ENCODE measurements around the gene ERBB4.
A peak's percentile ranks its signal among the peaks of the same experiment; 100 is the strongest.

ERBB4 gene

DNA sequence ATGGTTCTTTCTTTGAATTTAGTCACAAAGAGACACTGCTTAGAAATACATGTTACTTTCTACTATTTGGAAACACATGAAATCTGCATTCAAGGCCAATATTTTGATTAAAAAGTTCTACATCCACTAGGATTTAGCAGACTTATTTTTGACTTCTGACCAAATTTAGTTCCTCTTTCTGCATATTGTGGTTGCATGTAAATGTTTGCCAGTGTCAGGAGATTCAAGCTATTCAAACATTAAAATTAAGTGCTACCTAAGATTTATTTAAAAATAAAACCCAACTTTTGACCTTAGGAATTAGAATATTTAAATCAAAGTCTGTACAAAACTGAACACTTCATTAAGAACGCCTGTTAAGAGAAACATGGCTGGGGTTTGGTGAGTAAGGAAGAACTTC, 1091.1 kb downstream of the ERBB4 start:
- TF ChIP-seq GATA3 (IDR thresholded peaks at IDR 0.05; ENCODE audit: low read depth, low read length), result no peak
- TF ChIP-seq GATA2 (IDR thresholded peaks at IDR 0.05; ENCODE audit: low read depth, low read length), result no peak

DNA sequence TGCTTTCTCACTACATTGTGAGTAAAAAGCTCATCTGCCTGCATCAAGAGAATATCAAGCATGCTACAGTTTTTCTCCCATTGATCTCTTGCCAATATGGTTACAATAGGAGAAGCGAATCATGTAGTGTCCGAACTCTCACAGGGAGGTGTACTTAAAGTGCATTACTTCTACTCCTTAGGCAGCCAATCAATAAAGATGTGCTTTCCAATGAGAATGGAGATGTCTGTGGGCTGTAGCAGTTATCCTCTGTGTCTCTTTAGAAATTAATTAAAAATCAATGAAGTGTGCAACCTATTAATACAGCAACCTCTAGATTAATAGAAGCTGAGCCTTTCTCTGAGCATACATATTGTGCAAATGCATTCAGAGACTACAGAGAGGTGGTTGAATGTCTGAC, 1098.5 kb downstream of the ERBB4 start:
- TF ChIP-seq GATA2 (IDR thresholded peaks at IDR 0.05; ENCODE audit: low read depth, low read length) (no peak), GATA3 (IDR thresholded peaks at IDR 0.05; ENCODE audit: low read depth, low read length) (no peak)

DNA sequence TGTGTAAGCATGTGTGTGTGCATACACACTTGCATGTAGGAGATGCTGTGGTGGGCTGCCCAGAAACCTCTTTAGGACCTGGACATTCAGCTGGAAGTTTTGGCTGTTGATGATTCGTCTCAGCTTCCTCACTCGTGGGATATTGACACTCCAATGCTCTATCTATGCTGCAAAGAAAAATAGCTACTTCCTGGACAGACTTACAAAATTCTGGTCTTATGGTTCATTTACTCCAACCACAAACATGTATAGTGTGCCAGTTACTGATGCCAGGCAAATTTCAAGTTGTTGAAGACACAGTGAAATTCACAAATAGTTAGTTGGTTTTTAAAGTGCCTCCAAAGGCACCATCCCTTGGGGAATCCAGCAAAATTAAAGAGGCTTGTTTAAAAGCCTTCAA, 1099.6 kb downstream of the ERBB4 start:
- no peak for TF ChIP-seq GATA2 (IDR thresholded peaks at IDR 0.05; ENCODE audit: low read depth, low read length)
- no peak for TF ChIP-seq GATA3 (IDR thresholded peaks at IDR 0.05; ENCODE audit: low read depth, low read length)

DNA sequence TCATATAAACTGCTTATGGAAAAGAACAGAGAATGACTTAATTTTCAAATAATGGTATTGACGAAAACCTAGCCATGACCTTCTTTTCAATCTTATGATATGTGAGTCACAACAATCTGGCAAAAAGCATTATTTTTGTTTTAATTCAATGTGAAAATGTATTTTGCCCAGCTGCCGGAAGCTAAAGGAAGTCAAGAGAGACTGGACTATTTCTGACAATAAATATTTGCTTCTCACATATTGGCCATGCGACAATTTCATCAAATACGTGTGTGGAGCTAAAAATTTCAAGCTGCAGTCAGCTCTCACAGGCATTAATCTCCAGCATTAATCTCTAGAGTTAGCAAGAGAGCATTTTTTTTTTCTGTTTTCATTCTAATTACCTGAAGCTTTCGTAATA, 1101.2 kb downstream of the ERBB4 start:
- TF ChIP-seq GATA2 (IDR thresholded peaks at IDR 0.05; ENCODE audit: low read depth, low read length) (no peak), GATA3 (IDR thresholded peaks at IDR 0.05; ENCODE audit: low read depth, low read length) (no peak)

DNA sequence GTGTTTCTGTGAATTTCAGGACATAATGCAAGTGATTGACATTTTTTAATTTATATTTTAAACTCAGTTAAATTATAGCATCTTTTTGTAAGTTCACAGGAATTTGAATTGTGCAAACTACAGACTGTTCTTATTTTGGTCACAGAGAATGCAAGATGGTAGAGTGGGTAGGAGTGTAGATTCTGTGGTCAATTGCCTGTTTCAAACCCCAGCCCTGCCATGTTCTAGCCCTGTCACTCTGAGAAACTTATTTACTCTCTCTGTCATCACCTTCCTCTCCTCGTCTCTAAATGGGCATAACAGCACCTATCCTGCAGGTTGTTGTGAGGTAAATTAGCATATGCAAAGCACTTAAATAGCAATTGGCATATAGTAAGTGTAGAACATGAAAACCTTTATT, 1102.4 kb downstream of the ERBB4 start:
- TF ChIP-seq GATA2 (IDR thresholded peaks at IDR 0.05; ENCODE audit: low read depth, low read length), result no peak
- no peak for TF ChIP-seq GATA3 (IDR thresholded peaks at IDR 0.05; ENCODE audit: low read depth, low read length)

DNA sequence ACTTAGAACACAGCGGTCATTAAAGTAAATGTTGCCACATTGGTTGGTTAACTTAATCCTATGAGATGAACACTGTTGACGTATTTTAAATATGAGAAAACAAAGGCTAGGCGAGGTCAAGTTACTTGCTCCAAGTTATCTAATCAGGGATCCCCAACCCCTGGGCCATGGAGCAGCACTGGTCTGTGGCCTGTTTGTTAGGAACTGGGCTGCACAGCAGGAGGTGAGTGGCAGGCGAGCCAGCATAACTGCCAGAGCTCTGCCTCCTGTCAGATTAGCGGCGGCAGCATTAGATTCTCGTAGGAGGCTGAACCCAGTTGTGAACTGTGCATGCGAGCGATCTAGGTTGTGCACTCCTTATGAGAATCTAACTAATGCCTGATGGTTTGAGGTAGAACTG, 1103.3 kb downstream of the ERBB4 start:
- TF ChIP-seq GATA3 (IDR thresholded peaks at IDR 0.05; ENCODE audit: low read depth, low read length), result no peak
- no peak for TF ChIP-seq GATA2 (IDR thresholded peaks at IDR 0.05; ENCODE audit: low read depth, low read length)

DNA sequence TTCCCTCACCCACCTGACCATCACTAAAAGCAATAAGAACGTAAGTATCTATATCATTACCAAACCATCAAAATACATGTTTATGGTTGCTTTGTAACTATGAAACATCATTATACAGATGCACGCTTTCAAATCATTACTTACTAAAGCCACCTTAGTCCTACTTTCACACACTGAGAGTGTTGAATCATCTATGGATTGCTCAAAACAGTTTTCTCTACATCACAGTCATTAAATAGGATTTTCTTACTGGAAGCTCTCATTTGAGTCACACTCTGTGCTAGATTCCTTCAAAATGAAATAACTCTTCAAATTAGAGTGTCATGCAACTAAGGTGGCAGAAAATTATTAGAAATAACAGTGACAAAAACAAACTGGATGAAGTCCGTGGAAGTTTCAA, 1103.8 kb downstream of the ERBB4 start:
- no peak for TF ChIP-seq GATA3 (IDR thresholded peaks at IDR 0.05; ENCODE audit: low read depth, low read length)
- TF ChIP-seq GATA2 (IDR thresholded peaks at IDR 0.05; ENCODE audit: low read depth, low read length), result no peak

DNA sequence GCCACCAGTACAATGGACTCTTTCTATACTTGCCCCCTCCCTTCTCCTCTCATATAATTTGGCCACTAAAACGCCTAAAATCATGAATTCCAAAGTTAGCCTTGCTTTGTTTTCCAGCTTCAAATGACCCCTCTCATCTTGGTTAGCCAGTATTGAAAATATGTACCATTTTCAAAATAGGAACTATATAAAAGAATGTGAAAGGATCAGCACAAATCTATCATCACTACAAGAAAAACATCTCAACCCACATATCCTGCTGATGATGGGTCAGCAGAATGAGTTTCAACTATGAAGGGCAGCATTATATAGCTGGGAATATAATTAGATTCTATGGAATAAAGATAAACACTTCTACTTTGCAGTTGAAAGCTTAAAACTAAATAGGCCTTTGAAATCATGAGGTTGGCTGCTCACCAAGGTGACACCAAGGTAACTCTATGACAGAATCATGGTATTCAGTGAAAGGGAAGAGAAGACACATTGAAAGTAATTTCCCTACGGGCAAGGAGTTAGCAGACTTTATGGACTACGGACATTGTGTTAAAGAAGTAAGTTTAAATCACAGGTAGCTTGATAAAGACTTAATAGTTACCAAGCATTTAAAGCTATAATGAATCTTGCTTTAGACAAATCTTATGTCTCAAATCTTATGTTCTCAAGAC, 1109.2 kb downstream of the ERBB4 start:
- TF ChIP-seq GATA3 (IDR thresholded peaks at IDR 0.05; ENCODE audit: low read depth, low read length) (no peak), GATA2 (IDR thresholded peaks at IDR 0.05; ENCODE audit: low read depth, low read length) (no peak)

DNA sequence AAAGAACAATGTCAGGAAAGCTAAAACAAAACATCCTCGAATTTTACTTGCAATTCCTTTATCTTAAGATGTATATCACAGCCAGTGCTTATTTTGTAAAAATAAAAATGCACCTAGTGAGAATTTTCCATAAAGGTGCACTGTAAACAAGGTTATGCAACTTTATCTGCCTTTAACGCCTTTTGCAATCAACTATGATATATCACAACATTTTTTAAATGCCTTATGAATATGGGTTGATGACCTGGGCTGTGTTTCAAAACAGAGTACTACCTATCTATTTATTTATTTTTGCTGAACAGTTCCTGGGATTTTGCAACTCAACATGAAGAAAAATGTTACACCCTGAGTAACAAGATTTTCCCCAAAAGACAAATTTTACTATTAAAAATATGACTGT, 1112.4 kb downstream of the ERBB4 start:
- no peak for TF ChIP-seq GATA3 (IDR thresholded peaks at IDR 0.05; ENCODE audit: low read depth, low read length)
- TF ChIP-seq GATA2 (IDR thresholded peaks at IDR 0.05; ENCODE audit: low read depth, low read length), result no peak

DNA sequence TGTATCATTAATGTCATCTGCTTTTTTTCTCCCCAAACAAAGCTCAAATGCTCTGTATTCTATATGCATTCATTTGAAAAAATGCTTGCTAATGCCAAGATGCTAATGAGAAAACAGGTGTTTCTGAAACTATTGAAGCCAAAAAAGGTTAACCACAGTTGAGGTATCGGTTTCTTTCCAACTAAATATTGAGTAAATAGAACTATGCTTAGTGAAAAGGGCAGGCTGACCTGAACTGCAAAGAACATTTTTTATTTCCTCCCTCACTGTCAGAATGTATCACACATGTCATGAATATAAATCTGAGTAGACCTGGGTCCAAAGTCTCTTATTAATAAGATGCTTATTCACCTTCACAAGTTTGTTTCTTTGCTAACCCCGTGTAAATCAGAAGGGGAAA, 1115.6 kb downstream of the ERBB4 start:
- no peak for TF ChIP-seq GATA3 (IDR thresholded peaks at IDR 0.05; ENCODE audit: low read depth, low read length)
- TF ChIP-seq GATA2 (IDR thresholded peaks at IDR 0.05; ENCODE audit: low read depth, low read length), result no peak

DNA sequence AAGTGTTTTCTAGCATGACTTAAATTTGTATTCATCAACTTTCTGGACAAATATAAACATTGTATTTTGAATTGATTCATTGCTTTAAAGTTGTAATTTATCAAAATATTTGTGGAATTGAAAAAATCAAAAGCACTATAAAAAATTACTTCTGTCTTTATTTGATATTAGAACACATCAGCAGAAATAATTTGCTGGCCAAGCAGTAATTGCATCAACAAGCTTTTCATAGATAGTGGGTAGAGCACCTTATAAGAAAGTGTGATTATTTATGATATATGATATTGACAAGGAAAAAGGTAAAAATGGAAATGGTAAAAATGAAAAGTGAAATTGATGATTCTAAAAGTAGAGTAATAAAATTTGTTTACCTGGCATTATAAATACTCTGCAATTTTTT, 1121.1 kb downstream of the ERBB4 start:
- TF ChIP-seq GATA3 (IDR thresholded peaks at IDR 0.05; ENCODE audit: low read depth, low read length) (no peak), GATA2 (IDR thresholded peaks at IDR 0.05; ENCODE audit: low read depth, low read length) (no peak)

DNA sequence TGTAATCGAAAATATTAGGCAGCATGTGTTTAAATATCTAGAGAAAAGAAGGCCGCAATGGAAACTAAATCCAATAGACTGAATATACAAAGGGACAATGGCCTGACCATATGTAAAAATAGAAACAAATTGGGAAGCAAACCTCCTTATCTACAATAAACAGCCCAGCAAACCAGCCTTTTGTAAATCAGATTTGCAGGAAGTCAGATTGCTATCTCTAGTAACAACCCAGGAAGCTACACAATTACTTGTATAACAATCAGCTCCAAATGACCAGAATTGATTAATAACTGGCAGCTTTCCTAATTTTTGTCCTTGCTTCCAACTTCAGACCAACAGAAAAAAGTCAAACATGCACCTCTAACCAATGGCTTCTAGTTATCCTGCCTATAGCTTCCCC, 1122.2 kb downstream of the ERBB4 start:
- TF ChIP-seq GATA2 (IDR thresholded peaks at IDR 0.05; ENCODE audit: low read depth, low read length) (peak; percentile 39; the same call in 1 of the 2 replicates), GATA3 (IDR thresholded peaks at IDR 0.05; ENCODE audit: low read depth, low read length) (peak; percentile 65)

DNA sequence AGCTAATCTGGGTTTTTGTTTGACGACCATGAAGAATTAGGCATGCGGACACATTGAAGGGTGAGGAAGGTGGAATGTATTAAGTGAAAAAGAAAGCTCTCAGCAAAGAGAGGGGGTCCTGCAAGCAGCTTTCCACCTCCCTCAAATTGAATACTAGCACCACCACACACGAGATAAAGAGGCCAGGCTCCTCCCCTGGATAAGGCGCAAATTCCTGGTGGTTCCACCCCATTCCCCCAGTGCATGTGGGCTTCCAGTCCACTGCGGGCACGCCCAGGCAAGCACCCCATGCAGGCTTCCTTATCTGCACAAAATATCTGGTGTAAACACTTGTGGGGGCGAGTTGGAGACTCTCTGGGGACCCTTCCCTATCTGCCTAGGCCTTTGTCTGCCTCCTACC, 1124.9 kb downstream of the ERBB4 start:
- TF ChIP-seq GATA2 (IDR thresholded peaks at IDR 0.05; ENCODE audit: low read depth, low read length) (no peak), GATA3 (IDR thresholded peaks at IDR 0.05; ENCODE audit: low read depth, low read length) (no peak)

DNA sequence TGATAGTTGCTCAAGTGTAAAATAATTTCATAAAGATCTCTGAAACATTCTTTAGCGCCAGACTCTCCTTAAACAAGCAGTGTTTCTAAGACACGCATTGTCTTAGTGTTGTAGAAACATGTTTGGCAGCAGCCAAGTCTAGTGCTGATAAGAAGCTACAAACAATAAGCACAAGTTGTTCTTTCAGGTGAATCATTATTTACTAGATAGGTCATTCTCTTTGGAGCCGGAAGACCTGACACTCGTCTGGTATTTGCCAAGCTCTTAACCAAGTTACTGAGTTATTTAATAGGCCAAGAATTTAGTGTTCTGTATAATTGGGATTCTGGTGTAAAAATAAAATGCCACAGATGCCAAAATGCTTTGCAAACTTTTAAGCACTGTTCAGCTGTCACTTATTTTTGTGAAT, 1130.1 kb downstream of the ERBB4 start:
- no peak for TF ChIP-seq GATA2 (IDR thresholded peaks at IDR 0.05; ENCODE audit: low read depth, low read length)
- TF ChIP-seq GATA3 (IDR thresholded peaks at IDR 0.05; ENCODE audit: low read depth, low read length), result no peak

DNA sequence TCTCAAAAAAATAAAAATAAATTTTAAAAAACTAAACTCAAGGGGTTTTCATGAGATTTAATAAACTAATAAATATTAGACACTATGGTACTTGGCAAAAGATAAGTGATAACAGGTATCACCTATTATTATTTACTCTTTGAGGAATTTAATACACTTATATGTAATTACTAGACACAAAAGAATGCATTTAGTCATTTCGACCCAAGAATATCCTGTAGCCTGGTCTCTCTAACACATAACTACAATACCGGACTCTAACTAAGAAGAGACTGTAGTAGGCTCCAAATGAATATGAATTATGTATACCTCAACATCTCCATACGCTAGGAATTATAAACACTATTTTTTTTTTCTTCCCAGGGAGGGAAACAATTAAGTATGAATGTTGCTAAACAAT, 1131.5 kb downstream of the ERBB4 start:
- TF ChIP-seq GATA2 (IDR thresholded peaks at IDR 0.05; ENCODE audit: low read depth, low read length), result no peak
- no peak for TF ChIP-seq GATA3 (IDR thresholded peaks at IDR 0.05; ENCODE audit: low read depth, low read length)

DNA sequence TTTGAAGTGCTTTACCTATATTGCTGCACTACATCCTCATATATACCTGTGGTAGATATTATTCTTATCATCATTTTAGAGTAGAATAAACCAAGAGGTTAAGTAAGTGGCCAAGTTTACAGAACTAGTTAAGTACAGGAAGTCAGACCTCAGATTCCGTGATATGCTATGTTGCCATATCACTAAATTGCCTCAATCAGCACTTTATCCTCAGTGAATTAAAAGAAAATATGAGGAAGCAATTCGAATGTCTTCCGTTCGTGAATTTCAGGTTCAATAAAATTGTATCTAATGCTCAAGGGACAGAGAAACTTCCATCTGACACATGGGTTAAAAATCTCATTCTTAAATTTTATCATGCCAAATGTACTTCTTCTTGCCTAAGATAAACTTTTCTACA, 1133.6 kb downstream of the ERBB4 start:
- TF ChIP-seq GATA3 (IDR thresholded peaks at IDR 0.05; ENCODE audit: low read depth, low read length) (no peak), GATA2 (IDR thresholded peaks at IDR 0.05; ENCODE audit: low read depth, low read length) (no peak)

Data from SH-SY5Y (cell line).